Gastrocnemius medialis (tissue), 4 donors: ENCODE results near the gene PIAS2.

Experiments
- POLR2A ChIP-seq, 2 donors: fragments of 450-650 bp; IDR thresholded peaks; one replicate each; pipeline ENCODE4 v1.6.1; 2017; ENCODE audit warnings: antibody characterized with exemption in 2 of 2, mild to moderate bottlenecking in 2 of 2, moderate library complexity in 2 of 2
- TF ChIP-seq, protein P1 (sequence below), 5 experiments: fragments of 450-650 bp in 3 of 5; fragments of 200-600 bp in 2 of 5; sonication (generic) in 2 of 5; IDR thresholded peaks in 4 of 5; conservative IDR thresholded peaks in 1 of 5; 1 replicate in 4 of 5; 2 replicates in 1 of 5; pipeline ENCODE4 v1.5.1; 2016 to 2019; ENCODE audit warnings: antibody characterized with exemption in 5 of 5, mild to moderate bottlenecking in 3 of 5, moderate library complexity in 3 of 5

GRCh38 chr18:46894124-46894523 is 23.2 kb downstream of the PIAS2 start:
- TF ChIP-seq, protein P1, sequence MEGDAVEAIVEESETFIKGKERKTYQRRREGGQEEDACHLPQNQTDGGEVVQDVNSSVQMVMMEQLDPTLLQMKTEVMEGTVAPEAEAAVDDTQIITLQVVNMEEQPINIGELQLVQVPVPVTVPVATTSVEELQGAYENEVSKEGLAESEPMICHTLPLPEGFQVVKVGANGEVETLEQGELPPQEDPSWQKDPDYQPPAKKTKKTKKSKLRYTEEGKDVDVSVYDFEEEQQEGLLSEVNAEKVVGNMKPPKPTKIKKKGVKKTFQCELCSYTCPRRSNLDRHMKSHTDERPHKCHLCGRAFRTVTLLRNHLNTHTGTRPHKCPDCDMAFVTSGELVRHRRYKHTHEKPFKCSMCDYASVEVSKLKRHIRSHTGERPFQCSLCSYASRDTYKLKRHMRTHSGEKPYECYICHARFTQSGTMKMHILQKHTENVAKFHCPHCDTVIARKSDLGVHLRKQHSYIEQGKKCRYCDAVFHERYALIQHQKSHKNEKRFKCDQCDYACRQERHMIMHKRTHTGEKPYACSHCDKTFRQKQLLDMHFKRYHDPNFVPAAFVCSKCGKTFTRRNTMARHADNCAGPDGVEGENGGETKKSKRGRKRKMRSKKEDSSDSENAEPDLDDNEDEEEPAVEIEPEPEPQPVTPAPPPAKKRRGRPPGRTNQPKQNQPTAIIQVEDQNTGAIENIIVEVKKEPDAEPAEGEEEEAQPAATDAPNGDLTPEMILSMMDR (IDR thresholded peaks at IDR 0.05 in 4 of 5, conservative IDR thresholded peaks at IDR 0.05 in 1 of 5), result no peak
- no peak for TF ChIP-seq POLR2A (IDR thresholded peaks at IDR 0.05)
